G401.6 (cell line): ENCODE measurements around the gene GATA3.

Experiments used
- FAIRE-seq: peaks from 2 replicates; lab custom pipeline; 2012; peaks lifted over from hg19 to GRCh38; lab: Jason Lieb, UNC

GATA3 gene

DNA sequence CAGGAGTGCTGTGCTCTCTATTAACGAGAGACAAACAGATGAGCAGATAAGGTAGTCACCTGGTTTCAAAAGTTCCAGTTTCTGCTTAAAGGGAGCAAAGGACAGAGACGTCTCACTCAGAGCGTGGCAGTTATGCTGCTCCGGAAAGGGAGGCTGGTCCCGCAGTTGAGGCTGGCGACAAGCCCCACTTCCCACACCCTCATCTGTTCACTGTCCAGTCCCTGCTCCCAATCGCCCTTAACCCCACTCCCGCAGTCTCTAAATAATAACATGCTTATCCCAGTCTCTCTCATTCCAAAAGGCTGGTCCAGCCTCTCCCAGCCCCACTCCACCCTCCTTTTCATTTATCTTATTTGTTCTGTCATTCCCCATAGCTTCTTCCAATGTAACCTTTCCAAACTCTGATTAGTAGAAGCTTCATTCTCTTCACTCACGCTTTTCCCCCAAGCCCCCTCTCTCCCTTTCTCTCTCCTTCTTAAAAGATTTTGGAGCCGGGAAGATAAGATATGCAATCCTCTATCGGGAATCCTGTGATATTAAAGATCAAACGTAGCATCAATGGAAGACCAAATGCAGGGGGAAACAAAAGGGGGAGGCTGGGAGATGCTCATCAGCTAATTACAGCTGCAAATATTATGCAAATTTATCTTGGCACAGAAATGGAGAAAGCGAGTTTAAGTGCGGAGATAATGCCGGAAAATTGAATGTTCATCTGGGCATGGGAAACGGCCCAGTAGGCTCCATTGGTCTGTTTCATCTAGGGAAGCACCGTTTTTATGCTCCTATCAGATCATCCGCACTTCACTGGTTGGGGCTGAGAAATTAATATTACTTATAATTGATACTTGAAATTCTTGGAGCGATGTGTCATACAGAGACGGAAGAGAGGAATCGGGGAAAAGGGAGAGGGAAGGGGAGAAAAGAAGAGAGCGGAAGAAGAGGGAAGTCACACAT is 16.3 kb upstream of the GATA3 start:
- no peak for FAIRE-seq

DNA sequence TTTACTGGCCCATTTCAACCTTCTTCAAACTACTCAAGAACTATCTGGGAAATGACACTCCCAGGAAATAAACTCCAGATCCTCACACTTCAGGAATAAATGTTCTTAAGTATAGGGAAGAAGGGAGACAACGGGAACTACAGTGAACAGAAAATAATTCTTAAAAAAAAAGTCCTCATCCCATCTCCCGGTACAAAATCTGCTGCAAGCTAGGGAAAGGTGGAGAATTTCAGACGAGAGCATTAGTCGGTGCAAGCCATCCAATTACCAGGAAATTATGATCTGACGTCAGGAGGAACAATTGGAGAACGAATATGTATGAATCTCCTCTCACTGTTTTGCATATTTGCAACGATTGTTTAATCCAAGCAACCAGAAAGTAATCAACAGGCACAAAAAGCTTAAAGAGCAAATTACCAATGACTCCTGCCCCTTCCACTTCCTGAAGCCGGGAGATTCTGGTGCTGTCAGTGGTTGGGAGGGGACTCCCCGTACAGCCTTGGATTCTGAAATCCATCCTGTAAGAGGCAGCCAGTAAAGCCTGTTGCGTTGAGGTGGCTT is 15.1 kb upstream of the GATA3 start:
- FAIRE-seq: no peak

DNA sequence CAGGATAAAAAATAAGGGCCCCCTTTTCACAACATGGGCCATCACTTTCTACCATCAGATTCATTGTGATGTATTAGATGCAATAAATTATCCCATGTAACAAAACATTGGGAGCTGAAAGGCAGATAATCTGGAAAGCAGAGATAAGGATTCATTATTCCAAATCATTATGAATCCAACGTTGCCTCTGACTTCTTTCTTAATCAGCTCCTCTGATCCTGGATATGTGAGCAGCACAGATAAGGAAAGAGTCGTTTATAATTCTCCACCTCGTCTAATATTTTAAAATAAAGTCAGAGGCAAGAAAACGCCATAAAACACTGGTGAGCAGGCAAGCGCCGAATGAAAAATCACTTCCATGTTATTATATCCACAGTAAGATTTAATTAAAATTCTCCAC is 13.8 kb upstream of the GATA3 start:
- no peak for FAIRE-seq

DNA sequence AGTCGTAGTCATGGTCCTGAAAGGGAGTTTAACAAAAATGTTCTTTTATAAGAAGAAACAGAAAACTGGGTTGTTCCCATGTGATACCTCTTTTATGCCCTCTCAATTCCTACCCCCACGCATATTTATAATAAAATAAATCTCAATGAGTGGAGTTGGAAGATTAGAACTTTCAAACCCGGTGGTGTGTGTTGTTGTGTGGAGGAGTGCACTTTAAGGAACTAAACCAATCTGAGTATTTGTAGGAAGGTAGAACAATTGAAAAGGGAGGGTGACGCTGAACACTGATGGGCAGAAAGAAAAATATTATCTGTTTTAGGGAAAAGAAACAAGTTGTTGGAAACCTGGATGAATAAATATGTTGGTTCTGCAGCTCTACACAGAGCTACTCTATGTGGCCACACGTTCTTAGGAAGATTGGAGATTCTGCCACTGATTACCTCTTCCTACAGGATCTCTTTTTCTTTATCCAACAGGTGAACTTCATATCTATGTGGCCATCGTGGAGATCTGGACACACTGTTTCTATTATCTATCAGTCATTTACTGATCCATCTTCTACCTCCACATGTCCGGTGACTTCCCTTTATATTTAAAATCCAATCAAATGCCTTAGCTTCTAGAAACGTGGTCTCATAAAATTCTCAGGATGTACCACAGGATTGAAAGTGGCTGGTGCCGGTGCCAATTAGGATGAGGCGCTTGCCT is 13.1 kb upstream of the GATA3 start:
- no peak for FAIRE-seq

DNA sequence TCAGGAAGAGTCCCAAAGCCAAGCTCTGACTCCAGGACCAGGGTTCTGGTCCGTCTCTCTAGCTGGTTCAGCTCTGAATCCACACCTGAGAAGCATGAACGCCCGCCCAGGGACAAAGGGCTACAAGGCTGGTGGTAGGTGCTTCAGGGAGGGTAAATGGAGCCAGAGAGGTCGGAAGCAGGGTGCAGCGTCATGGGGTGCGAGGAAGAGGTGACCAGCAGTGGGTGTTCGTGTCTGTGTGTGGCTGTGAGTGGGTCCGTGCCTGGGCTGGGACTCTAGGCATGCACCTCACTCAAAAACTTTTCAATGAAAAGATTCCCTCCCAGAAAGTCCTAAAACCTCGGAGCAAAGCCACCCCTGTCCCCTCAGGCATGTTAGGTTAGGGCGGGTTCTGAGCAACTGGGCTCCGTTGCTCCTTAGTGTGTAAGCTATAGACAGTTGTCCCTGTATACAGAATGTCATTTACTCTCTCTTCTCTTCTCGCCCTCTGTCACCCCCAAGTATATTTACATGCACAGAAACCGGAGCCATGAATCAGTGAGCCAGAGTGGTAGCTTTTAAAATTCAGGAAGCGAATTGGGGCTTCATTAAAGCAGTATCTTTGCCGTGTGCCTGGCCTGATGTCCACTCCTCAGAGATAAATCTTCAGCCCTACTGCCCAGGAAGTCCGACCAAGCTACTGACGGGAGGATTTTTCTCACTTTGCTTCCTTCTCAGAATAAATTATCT is 12.3 kb upstream of the GATA3 start:
- no peak for FAIRE-seq

DNA sequence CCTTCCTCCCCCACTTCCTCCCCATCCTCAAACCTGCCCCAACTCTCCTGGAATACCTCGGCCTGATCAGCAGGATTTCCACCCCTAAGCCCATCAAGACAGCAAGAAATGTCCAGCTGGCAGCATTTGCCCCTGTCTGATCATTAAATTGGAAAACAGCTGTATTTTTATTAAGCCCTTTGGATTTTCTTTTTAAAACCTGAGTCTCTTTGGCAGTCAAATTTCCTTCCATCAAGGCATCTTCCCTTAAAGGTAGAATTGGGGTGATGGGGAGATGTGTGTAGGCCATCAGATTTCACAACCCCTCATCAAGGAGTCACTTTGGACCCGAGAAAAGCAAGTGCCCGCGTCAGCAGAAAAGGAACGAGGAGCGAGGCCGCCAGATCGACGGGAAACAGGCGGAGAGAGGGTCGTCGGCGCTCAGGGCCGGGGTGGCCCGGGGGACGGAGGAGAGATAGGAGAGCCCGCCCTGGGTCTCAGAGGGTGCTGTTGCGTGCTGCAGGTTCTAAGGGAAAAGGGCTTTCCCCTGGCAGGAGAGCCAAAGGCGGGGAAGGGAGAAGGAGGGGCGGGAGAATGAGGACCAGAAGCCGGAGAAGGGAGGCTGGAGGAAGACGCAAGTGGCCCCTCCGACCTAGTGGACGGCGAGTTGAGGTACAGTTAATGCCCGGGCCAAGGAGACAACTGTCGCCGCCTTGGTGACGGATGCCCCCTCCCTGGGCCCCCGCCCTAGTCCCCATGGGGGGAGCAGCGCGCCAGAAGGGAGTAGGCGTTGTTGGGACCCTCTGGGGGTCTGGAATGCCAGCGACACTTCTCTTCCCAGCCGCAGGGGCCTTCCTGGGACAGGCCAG is 11.5 kb upstream of the GATA3 start:
- FAIRE-seq: no peak

DNA sequence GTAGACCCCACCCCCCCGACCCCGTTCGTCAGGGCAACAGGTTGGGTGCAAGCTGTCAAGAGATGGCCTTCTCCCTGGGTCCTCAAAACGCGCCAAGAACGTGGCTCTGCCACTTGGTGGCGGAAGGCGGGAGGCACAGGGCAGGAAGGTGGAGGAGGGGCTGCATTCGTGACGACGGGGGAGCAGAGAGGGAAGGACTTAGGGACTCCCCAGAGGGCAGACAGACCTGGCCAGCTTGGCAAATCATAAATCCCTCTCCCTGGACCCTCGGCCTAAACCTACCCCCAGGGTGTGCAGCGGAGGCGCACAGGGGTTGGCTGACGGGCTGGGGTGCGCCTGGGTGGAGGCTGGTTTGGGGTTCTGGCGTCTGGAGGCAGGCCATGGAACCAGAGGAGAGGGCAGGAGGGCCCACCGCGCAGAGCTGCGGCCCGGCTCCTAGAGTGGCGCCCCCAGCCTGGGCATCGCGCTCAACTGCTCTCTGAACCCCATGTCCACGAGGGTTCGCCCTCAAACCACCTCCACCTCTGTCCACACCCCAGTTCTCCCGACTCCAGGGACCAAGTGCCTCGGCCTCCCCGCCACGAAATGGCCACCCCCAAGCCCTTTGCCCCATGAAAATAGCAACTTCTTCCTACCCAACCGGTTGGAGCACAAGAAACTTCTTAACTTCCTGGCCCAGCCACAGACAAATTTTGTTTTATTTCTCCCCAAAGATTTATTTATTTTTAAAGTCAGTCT is 10.8 kb upstream of the GATA3 start:
- no peak for FAIRE-seq

DNA sequence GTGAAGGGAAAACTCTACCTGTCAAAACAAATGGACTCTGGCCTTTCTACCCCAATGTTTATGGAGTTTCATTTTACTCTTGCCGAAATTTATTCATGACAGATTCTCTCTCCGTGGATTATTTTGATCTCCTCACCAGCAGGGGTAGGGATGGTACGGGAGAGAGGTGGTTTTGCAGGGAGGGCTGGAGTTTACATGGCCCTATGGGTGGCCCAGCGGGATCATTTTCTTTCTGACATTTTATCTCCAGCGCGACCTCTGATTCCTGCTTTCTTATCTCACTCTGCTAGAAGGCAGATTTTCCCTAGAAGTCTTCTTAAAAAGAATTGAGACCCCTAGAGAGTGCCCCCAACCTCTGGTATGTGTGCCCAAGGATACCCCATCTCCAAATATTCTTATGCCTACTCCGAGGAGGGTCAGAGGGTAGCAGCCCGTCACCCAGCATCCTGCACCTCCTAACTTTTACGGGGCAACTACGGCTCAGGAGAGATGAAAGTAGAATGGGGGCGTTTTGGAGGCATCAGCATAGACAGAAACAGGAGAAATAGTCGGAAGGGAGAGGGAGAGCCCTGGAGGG is 10.1 kb upstream of the GATA3 start:
- no peak for FAIRE-seq

DNA sequence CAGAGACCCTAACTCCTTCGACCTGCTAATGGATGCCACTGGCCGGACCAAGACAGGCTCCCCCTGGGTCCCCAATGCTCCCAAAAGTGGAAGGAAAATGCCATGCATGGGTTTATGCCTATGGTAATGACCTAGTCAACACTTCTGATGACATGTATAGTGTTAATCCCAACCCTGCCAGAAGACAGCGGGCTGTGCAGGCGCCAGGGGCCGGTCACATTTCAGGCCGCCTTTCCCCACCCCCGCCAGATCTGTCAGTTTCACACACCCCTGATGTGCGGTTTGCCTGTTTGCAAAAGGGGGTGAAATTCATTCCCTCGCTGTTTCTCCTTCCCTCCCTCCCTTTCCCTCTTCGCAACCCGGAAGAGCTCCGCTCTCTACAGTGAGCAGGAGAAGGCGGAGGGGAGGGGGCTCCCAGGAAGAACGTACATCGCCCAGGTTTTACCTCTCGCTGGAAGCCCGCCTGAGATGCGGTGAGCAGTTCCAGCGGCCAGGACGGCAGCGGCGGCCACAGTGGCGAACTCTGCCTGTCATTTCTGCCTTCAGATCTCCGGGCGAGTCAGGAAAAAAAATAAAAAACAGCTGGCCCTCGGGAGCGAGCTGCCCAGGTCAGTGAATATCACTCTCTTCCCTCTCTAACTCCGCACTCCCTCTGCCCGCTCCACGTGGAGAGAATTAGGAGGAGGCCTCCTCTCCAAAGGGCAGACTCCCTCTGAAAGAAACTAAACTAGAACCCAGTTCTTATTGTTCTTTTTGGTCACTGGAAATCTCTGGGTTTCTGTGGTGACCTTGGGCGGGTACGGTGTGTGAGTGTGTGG is 9.4 kb upstream of the GATA3 start:
- no peak for FAIRE-seq

DNA sequence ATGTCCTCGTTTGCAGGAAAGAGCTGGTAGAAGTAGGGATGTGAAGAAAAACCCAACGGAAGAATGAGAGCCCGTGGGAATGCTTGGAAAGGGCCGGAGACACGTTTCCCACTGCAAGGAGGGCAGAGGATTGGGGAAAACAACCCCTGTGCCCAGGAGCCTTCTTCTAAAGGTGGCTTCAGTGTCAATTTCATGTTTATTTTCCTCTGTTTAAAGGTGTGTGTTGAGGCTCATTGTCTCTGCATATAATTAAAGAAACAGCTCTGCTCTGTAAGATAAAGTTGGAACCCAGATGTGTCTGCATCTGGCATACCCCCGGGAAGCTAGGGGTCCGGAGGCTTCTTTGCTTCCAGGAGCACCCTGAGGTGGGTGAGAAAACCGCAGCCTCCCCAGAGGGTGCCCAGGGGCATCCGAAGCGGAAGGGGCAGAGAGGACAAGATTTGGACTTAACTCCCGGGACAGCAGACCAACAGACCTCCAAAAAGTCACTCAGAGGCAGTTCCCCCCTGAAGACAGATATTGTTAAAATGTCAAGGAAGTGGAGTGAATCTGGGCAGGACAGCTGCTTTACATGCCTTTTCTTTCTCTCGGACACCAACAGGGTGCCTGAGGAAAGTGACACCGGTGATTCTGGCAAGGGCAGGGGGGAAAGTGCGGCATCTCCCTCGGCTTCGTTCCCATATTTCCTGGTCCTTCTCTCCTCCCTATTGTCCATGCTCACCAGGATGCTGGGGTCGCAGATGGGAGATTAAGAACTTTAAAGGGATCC is 8.6 kb upstream of the GATA3 start:
- no peak for FAIRE-seq

DNA sequence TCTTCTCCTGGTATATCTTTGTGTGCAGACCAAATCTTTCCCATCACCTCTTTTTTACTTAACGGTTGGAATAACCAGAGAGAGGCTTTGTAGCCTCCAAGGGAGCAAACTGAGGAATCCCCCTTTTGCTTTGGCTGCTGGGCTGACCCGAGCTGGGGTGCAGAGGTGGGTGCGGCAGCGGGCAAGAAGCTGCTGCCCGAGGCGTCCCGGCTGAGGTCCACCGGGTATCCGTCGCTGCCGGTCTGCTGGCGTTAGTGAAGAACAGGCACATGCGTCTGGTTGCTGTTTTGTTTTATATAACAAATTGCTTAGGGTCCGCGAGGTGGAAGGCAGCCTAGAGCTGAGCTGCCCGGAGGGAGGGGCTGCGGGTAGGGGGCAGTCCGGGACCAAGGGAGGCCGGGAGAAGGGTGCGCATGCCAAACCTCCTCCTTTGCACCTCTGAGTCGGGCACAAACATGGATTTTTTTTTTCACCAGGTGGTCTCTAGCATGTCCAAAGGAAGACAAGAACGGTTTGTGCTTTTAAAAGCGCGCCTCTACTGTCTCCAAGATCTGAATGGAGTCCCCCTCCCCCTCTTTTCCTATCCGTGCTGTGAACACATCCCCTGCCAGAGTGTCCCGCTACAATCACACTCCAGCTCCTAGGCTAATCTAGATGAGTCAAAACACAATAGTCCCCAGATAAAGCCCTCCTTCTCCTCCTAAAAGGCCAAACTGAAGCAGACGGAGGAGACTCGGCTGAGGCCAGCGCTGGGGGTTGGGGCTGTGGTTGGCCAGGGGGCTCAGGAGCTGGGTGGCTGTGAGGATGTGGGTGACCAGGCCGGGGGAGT is 6.8 kb upstream of the GATA3 start:
- FAIRE-seq: no peak

DNA sequence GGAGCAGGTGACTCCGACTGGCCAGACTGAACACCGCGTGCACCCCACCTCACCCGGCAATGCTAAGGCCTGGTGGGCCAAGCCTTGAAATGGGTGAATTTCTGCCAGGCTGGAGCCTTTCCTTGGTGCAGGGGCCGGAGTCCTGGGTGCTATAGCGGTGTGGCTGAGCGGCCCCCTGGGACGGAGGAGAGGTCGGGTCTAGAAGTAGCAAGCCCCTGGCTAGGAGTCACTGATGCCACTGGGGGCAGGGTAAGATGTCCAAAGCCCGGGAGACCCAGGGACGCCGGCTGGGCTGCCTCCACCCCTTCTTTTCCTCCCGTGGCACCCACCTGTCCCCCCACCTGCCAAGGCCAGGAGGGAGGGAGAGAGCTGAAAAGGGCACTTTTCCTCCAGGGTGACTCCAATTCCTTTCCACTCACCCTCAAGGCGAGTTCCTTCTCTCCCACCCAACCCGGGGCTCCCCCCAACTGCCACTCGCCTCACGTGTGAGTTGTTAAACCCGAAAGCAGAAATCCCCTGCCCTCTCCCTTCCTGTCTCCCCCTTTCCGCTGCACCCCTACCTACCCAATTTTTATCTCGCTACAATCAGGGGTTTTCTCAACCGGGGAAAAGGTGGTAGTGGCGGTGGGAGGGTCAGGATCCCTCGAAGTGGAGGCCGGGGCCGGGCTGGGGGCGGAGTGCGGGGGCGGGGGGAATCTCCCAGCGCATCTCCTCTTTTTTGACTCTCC is 6.0 kb upstream of the GATA3 start:
- no peak for FAIRE-seq

DNA sequence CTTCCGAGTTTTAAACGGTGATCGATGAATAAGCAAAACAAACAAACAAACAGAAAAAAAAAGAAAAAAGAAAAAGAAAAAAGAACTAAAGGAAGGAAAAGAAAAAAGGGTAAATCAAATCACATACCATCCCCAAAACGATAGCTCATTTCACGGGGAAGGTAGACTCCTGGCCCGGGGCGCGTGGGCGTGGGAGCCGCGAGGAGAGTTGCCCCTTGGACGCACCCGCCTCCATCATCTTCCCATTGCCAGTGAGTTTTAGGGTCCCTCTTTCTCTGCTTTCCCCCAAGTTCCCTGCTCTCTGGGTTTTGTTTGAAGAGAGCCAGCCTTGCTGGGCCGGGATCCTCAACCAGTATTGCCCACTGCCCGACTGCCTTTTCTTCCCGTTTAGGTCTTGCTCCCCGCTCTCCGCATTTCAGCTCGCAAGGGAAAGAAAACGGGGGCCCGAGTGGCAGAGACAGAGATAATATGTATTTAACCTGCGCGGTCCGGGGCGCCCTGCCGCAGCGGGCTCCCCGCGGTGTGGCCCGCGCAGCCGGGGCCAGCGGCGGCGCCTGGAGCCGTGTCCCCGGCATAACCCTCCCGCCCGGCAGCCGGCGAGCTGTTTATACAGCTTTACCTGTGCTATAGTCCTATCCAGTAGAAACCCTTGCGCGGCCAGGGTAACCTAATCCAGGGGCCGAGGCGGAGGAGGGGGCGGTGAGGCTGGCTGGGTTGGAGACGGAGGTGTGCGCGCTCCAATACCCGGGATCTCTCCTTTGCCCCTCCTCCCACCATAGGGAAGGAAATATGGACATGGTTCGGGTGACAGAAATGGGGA is 5.2 kb upstream of the GATA3 start:
- no peak for FAIRE-seq

DNA sequence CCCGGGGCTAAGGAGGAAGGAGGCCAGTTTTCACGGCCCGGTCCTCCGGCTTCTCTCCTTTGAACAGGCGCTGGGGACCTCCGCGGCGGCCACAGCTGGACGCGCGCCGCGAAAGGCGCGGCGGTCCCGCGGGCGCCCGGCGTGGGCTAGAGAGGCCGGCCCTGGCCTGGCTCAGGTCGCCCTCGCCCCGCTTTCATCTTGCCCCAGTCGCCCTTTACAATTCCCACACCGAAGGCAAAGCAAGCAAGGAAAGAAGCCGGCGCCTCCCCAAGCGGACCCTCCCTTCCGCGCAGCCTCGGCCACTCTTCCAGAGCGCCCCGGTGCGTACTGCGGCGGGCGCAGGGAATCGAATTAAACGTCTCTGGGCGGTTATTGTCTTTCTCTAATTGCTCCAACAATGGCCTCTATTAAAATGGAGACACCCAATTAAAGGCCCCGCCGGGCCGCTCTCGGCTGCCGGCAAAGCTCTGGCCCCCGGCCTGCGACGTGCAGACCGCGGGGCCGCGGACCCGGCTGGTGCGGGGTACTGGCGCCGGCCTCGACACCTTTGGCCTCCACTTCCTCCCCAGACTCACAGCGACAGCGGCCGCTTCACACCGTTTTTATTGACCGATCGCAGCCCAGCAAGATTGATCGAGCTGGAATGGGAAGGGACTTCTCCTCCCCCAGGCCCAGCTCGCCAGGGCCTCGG is 4.5 kb upstream of the GATA3 start:
- no peak for FAIRE-seq

DNA sequence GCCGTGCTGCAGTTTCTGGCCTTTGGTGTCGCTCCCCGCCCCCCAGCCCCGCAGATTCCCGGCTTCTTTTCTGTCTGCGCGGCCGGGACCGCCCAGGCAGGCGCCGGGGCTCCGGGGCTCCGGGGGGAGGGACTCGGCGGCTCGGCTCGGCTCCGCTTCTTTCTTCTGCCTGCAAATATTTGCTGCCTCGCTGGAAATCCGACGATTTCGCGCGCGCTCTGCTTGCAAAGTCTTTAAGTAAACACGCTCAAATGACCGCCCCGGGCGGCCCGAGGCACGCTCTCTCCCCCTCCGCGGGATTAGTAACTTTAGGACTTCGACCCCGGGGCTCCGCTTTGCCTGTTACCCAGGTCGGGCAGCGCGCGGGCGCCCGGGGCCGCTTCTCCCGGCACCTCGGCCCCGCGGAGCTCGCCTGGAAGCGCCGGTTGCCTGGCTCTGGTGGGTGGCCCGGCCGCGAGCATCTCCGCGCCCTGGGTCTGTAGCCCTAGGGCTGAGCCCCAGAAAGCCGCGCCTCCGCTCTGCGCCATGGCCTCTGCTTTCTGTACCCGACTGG is 3.9 kb upstream of the GATA3 start:
- FAIRE-seq: no peak
